Activated T-helper 17 cell treated with anti-CD3 and anti-CD28 coated beads, Interleukin-2, amount 50 U/mL, for 72 hours (primary cell): ENCODE results near the gene ST6GALNAC1. TPM values are rescaled to one million over a fixed set of nuclear protein-coding genes. Genes with fewer than 3 reads are reported as not detected.

Experiments
- ATAC-seq: fragments of 150-1000 bp; cut with Tn5 transposase; replicated peaks from 2 replicates; pipeline ENCODE4 v1.10.0; 2021; ENCODE audit warnings: mild to moderate bottlenecking, moderate library complexity
- H3K27ac Mint-ChIP-seq: one replicate; pipeline ENCODE4 v1.8.0; 2022; ENCODE audit warnings: mixed read lengths
- H3K27me3 Mint-ChIP-seq: one replicate; pipeline ENCODE4 v1.8.0; 2022; ENCODE audit warnings: mixed read lengths
- H3K36me3 Mint-ChIP-seq: one replicate; pipeline ENCODE4 v1.8.0; 2022; ENCODE audit warnings: low read depth, mild to moderate bottlenecking, mixed read lengths
- H3K4me1 Mint-ChIP-seq: one replicate; pipeline ENCODE4 v1.8.0; 2022; ENCODE audit warnings: mixed read lengths
- H3K4me3 Mint-ChIP-seq: one replicate; pipeline ENCODE4 v1.8.0; 2022; ENCODE audit warnings: mild to moderate bottlenecking, mixed read lengths
- H3K9me3 Mint-ChIP-seq: one replicate; pipeline ENCODE4 v1.8.0; 2022; ENCODE audit warnings: mixed read lengths
- total RNA-seq, 2 donors: library from RNA; stranded (reverse); gene quantifications; one replicate each; pipeline ENCODE4 v1.2.3, GENCODE V29; 2022

Gene ST6GALNAC1, protein sequence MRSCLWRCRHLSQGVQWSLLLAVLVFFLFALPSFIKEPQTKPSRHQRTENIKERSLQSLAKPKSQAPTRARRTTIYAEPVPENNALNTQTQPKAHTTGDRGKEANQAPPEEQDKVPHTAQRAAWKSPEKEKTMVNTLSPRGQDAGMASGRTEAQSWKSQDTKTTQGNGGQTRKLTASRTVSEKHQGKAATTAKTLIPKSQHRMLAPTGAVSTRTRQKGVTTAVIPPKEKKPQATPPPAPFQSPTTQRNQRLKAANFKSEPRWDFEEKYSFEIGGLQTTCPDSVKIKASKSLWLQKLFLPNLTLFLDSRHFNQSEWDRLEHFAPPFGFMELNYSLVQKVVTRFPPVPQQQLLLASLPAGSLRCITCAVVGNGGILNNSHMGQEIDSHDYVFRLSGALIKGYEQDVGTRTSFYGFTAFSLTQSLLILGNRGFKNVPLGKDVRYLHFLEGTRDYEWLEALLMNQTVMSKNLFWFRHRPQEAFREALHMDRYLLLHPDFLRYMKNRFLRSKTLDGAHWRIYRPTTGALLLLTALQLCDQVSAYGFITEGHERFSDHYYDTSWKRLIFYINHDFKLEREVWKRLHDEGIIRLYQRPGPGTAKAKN
- total RNA-seq = 1 to 10 TPM; 1.4 to 2.5 TPM

DNA sequence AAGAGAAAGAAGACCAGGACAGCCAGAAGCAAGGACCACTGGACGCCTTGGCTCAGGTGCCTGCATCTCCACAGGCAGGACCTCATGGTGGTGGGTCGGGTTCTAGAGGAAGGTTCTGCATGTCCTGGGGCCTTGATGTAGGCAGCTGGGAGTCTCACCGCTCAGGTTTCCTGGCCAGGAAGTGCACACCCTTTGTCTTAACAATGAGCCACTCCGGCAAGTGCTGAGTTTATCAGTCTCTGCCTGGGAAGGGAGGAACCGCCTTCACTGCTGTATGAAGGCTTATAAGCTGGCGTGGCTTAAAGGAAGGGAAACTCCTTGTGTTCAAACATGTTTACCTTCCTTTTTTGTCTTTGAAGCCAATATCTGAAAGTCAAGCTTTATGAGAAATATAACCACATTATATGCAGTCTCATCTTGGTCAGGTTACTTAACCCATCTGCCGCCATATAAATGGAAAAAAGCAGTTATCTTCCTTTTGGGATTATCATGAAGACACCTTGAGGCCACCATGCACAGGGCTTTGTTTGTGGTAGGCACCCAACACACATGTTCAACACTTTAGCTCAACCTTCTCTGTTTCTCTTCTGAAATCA lies at the start of gene ST6GALNAC1:
ST6GALNAC1 (minus strand) TSS at position 205 of the 596 bp plus-strand sequence; CDS start at position 86, 119 bp downstream.
- Mint-ChIP-seq H3K36me3 (no peaks in the 10 kb centered on the region), H3K27me3 (no peaks in the 10 kb centered on the region), H3K9me3 (no peaks in the 10 kb centered on the region), H3K27ac (peak within 1 kb of the TSS; percentile 12), H3K4me3 (peak within 1 kb of the TSS; percentile 48), H3K4me1 (peaks cover 13% of the 10 kb centered on the region)
- ATAC-seq = peak; percentile 51

DNA sequence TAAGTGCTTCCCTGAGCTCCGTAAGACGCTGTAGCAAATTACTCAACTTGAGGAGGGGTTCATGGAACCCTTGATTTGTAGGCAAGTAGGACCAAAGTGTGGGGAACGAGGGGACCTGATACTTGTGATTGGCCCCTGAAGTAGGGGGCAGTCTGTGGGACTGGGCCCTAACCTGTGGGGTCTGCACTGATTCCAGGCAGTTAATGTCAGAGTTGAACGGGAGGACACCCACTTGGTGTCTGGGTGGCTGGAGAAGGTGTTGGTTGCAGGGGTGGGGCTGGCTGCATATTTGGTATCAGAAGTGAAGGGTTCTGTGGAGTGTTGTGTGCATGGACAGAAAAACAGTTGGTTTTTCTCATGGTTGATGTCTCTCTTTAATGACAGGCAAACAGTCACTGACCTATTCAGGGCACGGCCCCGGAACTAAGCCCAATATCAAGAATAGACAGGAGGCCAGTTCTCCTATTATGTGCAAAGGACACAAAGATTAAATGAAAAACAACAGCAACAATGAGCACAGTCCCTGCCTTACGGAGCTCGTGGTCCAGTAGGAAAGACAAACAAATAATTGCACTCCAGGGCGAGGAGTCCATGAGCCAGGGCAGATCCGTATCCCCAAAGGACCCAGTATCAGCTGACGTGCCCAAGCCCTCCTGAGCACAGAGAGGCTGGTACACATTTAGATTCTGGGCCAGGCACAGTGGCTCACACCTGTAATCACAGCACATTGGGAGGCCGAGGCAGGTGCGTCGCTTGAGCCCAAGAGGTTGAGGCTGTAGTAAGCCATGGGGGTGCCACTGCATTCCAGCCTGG lies 48.0 kb upstream of the ST6GALNAC1 start:
- Mint-ChIP-seq H3K4me3 (no peak overlapping the region), H3K27ac (no peak overlapping the region), H3K9me3 (no peaks in the 10 kb centered on the region), H3K27me3 (no peaks in the 10 kb centered on the region), H3K4me1 (peaks cover 7% of the 10 kb centered on the region), H3K36me3 (no peaks in the 10 kb centered on the region)
- no peak for ATAC-seq

GRCh38 chr17:76690596-76691280 lies 47.2 kb upstream of the ST6GALNAC1 start:
- ATAC-seq = no peak
- no peaks in the 10 kb centered on the region for H3K9me3 Mint-ChIP-seq
- no peaks in the 10 kb centered on the region for H3K36me3 Mint-ChIP-seq
- no peak overlapping the region for H3K27ac Mint-ChIP-seq
- H3K4me3 Mint-ChIP-seq = no peak overlapping the region
- no peaks in the 10 kb centered on the region for H3K27me3 Mint-ChIP-seq
- H3K4me1 Mint-ChIP-seq = peaks cover 7% of the 10 kb centered on the region

DNA sequence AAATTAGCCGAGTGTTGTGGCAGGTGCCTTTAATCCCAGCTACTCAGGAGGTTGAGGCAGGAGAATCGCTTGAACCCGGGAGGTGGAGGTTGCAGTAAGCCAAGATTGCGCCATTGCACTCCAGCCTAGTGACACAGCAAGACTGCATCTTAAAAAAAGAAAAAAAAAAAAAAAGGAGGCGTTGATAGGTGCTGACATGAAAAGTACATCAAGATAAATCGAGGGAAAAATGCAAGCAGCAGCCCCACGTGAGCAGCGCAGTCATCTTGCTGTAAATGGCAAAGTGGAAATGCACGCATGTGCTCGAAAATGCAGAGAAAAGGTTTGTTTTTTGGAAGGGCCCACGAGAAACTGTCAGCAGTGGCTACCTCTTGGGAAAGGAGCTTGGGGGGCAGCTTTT lies 46.3 kb upstream of the ST6GALNAC1 start:
- ATAC-seq = no peak
- no peak overlapping the region for H3K4me3 Mint-ChIP-seq
- no peaks in the 10 kb centered on the region for H3K27me3 Mint-ChIP-seq
- no peaks in the 10 kb centered on the region for H3K9me3 Mint-ChIP-seq
- H3K4me1 Mint-ChIP-seq = no peaks in the 10 kb centered on the region
- no peaks in the 10 kb centered on the region for H3K36me3 Mint-ChIP-seq
- H3K27ac Mint-ChIP-seq = no peak overlapping the region

- H3K27ac Mint-ChIP-seq = no peak overlapping the region
- no peaks in the 10 kb centered on the region for H3K9me3 Mint-ChIP-seq
- no peaks in the 10 kb centered on the region for H3K36me3 Mint-ChIP-seq
- H3K4me1 Mint-ChIP-seq = no peaks in the 10 kb centered on the region
- H3K4me3 Mint-ChIP-seq = no peak overlapping the region
- no peaks in the 10 kb centered on the region for H3K27me3 Mint-ChIP-seq
- no peak for ATAC-seq
Observed at GRCh38 chr17:76688165-76688622, 44.6 kb upstream of the ST6GALNAC1 start.

GRCh38 chr17:76687298-76688164 lies 44.0 kb upstream of the ST6GALNAC1 start:
- Mint-ChIP-seq H3K4me1 (no peaks in the 10 kb centered on the region), H3K27ac (no peak overlapping the region), H3K27me3 (no peaks in the 10 kb centered on the region), H3K36me3 (no peaks in the 10 kb centered on the region), H3K4me3 (no peak overlapping the region), H3K9me3 (no peaks in the 10 kb centered on the region)
- no peak for ATAC-seq

GRCh38 chr17:76686538-76687297 lies 43.2 kb upstream of the ST6GALNAC1 start:
- no peak for ATAC-seq
- Mint-ChIP-seq H3K27ac (no peak overlapping the region), H3K9me3 (no peaks in the 10 kb centered on the region), H3K4me3 (no peak overlapping the region), H3K27me3 (no peaks in the 10 kb centered on the region), H3K36me3 (no peaks in the 10 kb centered on the region), H3K4me1 (peaks cover 5% of the 10 kb centered on the region)

DNA sequence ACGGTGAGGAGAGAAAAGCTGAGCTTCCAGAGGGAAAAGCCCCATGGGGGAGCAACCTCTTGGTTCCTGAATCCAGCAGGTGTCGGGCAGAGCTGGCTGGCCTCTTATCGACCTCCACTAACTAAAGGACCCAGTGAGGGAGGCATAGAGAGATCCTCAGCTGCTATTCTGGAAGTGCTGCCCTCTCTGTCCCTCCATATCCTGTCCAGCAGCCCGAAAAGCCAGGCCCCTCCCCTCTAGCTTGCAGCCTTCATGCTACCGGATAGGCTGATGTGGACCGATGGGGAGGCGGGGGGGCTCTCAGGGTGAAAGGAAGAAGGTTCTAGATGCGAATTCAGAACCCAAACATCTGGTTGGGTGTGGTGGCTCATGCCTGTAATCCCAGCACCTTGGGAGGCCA lies 42.3 kb upstream of the ST6GALNAC1 start:
- Mint-ChIP-seq H3K9me3 (no peaks in the 10 kb centered on the region), H3K4me3 (no peak overlapping the region), H3K27me3 (no peaks in the 10 kb centered on the region), H3K36me3 (no peaks in the 10 kb centered on the region), H3K4me1 (peaks cover 5% of the 10 kb centered on the region), H3K27ac (no peak overlapping the region)
- no peak for ATAC-seq

DNA sequence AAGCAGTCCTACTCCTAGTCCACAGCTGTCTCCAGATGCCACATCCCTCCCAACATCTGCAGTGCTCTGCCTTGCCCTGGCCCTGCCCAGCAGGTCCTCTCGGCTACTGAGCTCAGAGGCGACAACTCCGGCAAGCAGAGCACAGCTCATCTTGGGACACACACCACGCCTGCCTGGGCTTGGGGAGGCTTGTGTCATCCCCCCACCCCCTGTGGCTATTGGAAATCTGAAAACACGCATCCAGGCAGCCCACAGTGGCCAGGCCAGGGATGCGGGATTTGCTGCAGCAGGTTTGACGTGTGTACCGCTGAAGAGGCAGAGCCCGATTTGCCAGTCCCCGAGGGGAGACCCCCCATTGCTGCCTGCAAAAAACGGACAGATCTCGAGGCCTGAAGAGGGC lies 41.8 kb upstream of the ST6GALNAC1 start:
- Mint-ChIP-seq H3K27me3 (no peaks in the 10 kb centered on the region), H3K27ac (no peak overlapping the region), H3K4me1 (peaks cover 5% of the 10 kb centered on the region), H3K4me3 (no peak overlapping the region), H3K36me3 (no peaks in the 10 kb centered on the region), H3K9me3 (no peaks in the 10 kb centered on the region)
- ATAC-seq = no peak

DNA sequence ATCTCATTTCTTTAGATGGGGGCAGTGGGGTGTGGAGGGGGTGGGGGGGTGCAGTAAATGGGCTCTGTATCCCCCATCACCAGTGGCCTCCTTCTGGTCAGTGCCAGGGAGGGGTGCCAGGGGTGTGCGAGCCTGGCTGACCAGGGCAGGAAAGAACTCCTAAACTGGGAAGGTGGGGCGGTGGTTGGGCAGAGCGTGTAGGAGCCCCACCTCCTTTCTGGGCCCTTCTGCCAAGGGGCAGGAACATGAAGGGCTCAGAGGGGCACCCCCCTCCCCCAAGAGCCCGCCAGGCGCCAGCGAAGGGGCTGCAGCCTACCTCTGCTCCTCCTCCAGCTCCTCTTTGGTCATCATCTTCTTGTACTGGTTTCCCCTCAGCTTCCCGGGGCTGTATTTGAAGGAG lies 41.2 kb upstream of the ST6GALNAC1 start:
- H3K27ac Mint-ChIP-seq = no peak overlapping the region
- H3K4me3 Mint-ChIP-seq = no peak overlapping the region
- H3K4me1 Mint-ChIP-seq = peaks cover 5% of the 10 kb centered on the region
- no peaks in the 10 kb centered on the region for H3K27me3 Mint-ChIP-seq
- no peaks in the 10 kb centered on the region for H3K9me3 Mint-ChIP-seq
- no peak for ATAC-seq
- no peaks in the 10 kb centered on the region for H3K36me3 Mint-ChIP-seq

GRCh38 chr17:76683921-76684745 lies 40.6 kb upstream of the ST6GALNAC1 start:
- ATAC-seq = no peak
- no peaks in the 10 kb centered on the region for H3K36me3 Mint-ChIP-seq
- no peaks in the 10 kb centered on the region for H3K27me3 Mint-ChIP-seq
- H3K9me3 Mint-ChIP-seq = no peaks in the 10 kb centered on the region
- H3K27ac Mint-ChIP-seq = no peak overlapping the region
- peaks cover 5% of the 10 kb centered on the region for H3K4me1 Mint-ChIP-seq
- H3K4me3 Mint-ChIP-seq = no peak overlapping the region
